Left ventricle myocardium inferior (tissue), 1 donor: Measurements from ENCODE around the gene ARHGAP11A. TPM values are rescaled to one million over a fixed set of nuclear protein-coding genes. Genes with fewer than 3 reads are reported as not detected.

Experiments
- DNase-seq: peaks from one replicate; pipeline ENCODE4 v3.0.0-alpha.2; 2020
- H3K27ac ChIP-seq: fragments of 200-600 bp; replicated peaks from 2 replicates; pipeline ENCODE4 v1.8.0; 2021
- H3K27me3 ChIP-seq: fragments of 200-600 bp; 2 replicates; pipeline ENCODE4 v1.8.0; 2021; ENCODE audit warnings: low read depth
- H3K36me3 ChIP-seq: fragments of 200-600 bp; 2 replicates; pipeline ENCODE4 v1.8.0; 2021
- H3K4me1 ChIP-seq: fragments of 200-600 bp; 2 replicates; pipeline ENCODE4 v1.8.0; 2021
- H3K4me3 ChIP-seq: fragments of 200-600 bp; 2 replicates; pipeline ENCODE4 v1.8.0; 2021; ENCODE audit warnings: mild to moderate bottlenecking, moderate library complexity
- H3K9me3 ChIP-seq: fragments of 200-600 bp; replicated peaks from 2 replicates; pipeline ENCODE4 v1.8.0; 2021
- CTCF ChIP-seq: fragments of 200-600 bp; IDR thresholded peaks from 2 replicates; pipeline ENCODE4 v1.8.0; 2021; ENCODE audit warnings: antibody characterized with exemption, mild to moderate bottlenecking, borderline replicate concordance
- intact Hi-C: fragments of 100-400 bp; cut with micrococcal nuclease; formaldehyde crosslinking; loops from one replicate; pipeline ENCODE4 v1.11.0; 2022
- total RNA-seq: library from RNA; stranded (reverse); fragmentation: NEBNext Ultra II Directional; extraction: Animal tissue kit (Norgen Biotek cat#: 25700); gene quantifications from one replicate; pipeline ENCODE4 v1.2.1, GENCODE V29; 2021
- donor health status: DM: no; HTN: yes; CAD: no; lungs with severe emphysema.

ARHGAP11A gene
- total RNA-seq, 1 donor from 2014 or later, result 2.5 TPM

GRCh38 chr15:32677238-32677750 is 62.0 kb downstream of the ARHGAP11A start:
- peaks cover 2% of the 10 kb centered on the region for H3K27me3 ChIP-seq
- intact Hi-C loops, result no loop called here
- no peak for TF ChIP-seq CTCF

GRCh38 chr15:32679298-32679690 is 64.0 kb downstream of the ARHGAP11A start:
- H3K27me3 ChIP-seq, result no peaks in the 10 kb centered on the region
- H3K27ac ChIP-seq, result no peak overlapping the region
- H3K4me1 ChIP-seq, result no peaks in the 10 kb centered on the region
- no peaks in the 10 kb centered on the region for H3K36me3 ChIP-seq
- H3K4me3 ChIP-seq, result no peak overlapping the region
- H3K9me3 ChIP-seq, result no peaks in the 10 kb centered on the region
- intact Hi-C loops, result no loop called here
- no peak for TF ChIP-seq CTCF
- DNase-seq, result no peak

More at GRCh38 chr15:32677238-32677750, 62.0 kb downstream of the ARHGAP11A start:
- Histone ChIP-seq H3K27ac (no peak overlapping the region), H3K4me3 (no peak overlapping the region), H3K9me3 (no peaks in the 10 kb centered on the region), H3K36me3 (no peaks in the 10 kb centered on the region), H3K4me1 (no peaks in the 10 kb centered on the region)
- no peak for DNase-seq

GRCh38 chr15:32682569-32682968 is 67.3 kb downstream of the ARHGAP11A start:
- Histone ChIP-seq H3K36me3 (no peaks in the 10 kb centered on the region), H3K27me3 (peaks cover 7% of the 10 kb centered on the region), H3K4me3 (no peak overlapping the region), H3K27ac (no peak overlapping the region), H3K9me3 (no peaks in the 10 kb centered on the region), H3K4me1 (no peaks in the 10 kb centered on the region)
- TF ChIP-seq CTCF, result no peak
- intact Hi-C loops, result no loop called here
- no peak for DNase-seq

GRCh38 chr15:32682977-32683630 is 67.8 kb downstream of the ARHGAP11A start:
- H3K27ac ChIP-seq, result no peak overlapping the region
- H3K4me3 ChIP-seq, result no peak overlapping the region
- DNase-seq, result no peak
- no peaks in the 10 kb centered on the region for H3K36me3 ChIP-seq
- no peaks in the 10 kb centered on the region for H3K4me1 ChIP-seq
- no peaks in the 10 kb centered on the region for H3K9me3 ChIP-seq
- intact Hi-C loops, result no loop called here
- TF ChIP-seq CTCF, result no peak
- H3K27me3 ChIP-seq, result peaks cover 7% of the 10 kb centered on the region

- TF ChIP-seq CTCF, result no peak
- Histone ChIP-seq H3K9me3 (no peaks in the 10 kb centered on the region), H3K27me3 (peaks cover 7% of the 10 kb centered on the region), H3K36me3 (no peaks in the 10 kb centered on the region), H3K27ac (no peak overlapping the region), H3K4me3 (no peak overlapping the region), H3K4me1 (no peaks in the 10 kb centered on the region)
- no peak for DNase-seq
- intact Hi-C loops, result no loop called here
Measured at GRCh38 chr15:32683906-32684584, 68.7 kb downstream of the ARHGAP11A start.
